ENCODE data around the gene BMERB1.
"Not testable (repeated sequence)": the region's sequence is repeated elsewhere in the genome, so short reads cannot be mapped to it uniquely, and the experiment has no call there.

Gene BMERB1

GRCh38 chr16:15434425-15435215, at the start of gene BMERB1:
Gene BMERB1 (plus strand): TSS chr16:15434588. CDS start chr16:15434654, 66 bp downstream.
- peak in 54 of 56 donors; percentile 37 to 89 (median 80) for DNase-seq

- not testable (repeated sequence) for DNase-seq
Measured at GRCh38 chr16:15388060-15388459, 46.3 kb upstream of the BMERB1 start.

GRCh38 chr16:15389916-15390315, 44.5 kb upstream of the BMERB1 start:
- not testable (repeated sequence) for DNase-seq

- DNase-seq: not testable (repeated sequence)
Measured at GRCh38 chr16:15393025-15393424, 41.4 kb upstream of the BMERB1 start.

GRCh38 chr16:15395631-15396508, 38.5 kb upstream of the BMERB1 start, which contains the start of gene MPV17L:
Gene MPV17L (plus strand): TSS chr16:15395754. CDS start chr16:15395898, 144 bp downstream.
- peak in 47 of 56 donors; percentile 7 to 77 (median 41) for DNase-seq

- not testable (repeated sequence) for DNase-seq
Measured at GRCh38 chr16:15396509-15396829, 37.9 kb upstream of the BMERB1 start.

- DNase-seq: no peak
Measured at GRCh38 chr16:15396948-15397594, 37.3 kb upstream of the BMERB1 start.

GRCh38 chr16:15398618-15399316, 35.6 kb upstream of the BMERB1 start:
- DNase-seq: no peak

- no peak for DNase-seq
Measured at GRCh38 chr16:15399317-15399716, 35.1 kb upstream of the BMERB1 start.

- not testable (repeated sequence) for DNase-seq
Measured at GRCh38 chr16:15400314-15400713, 34.1 kb upstream of the BMERB1 start.

- no peak for DNase-seq
Measured at GRCh38 chr16:15401972-15402371, 32.4 kb upstream of the BMERB1 start.

- DNase-seq: no peak
Measured at GRCh38 chr16:15403392-15403995, 30.9 kb upstream of the BMERB1 start.

- not testable (repeated sequence) for DNase-seq
Measured at GRCh38 chr16:15404091-15404490, 30.3 kb upstream of the BMERB1 start.

- no peak for DNase-seq
Measured at GRCh38 chr16:15404792-15405191, 29.6 kb upstream of the BMERB1 start.

GRCh38 chr16:15407756-15408155, 26.6 kb upstream of the BMERB1 start:
- not testable (repeated sequence) for DNase-seq

- not testable (repeated sequence) for DNase-seq
Measured at GRCh38 chr16:15409476-15409875, 24.9 kb upstream of the BMERB1 start.

GRCh38 chr16:15415511-15415985, 18.8 kb upstream of the BMERB1 start:
- no peak for DNase-seq

GRCh38 chr16:15417197-15417596, 17.2 kb upstream of the BMERB1 start:
- DNase-seq: no peak

- no peak for DNase-seq
Measured at GRCh38 chr16:15418206-15418605, 16.2 kb upstream of the BMERB1 start.

- not testable (repeated sequence) for DNase-seq
Measured at GRCh38 chr16:15421696-15422095, 12.7 kb upstream of the BMERB1 start.
